Endothelial cell (in vitro differentiated cells): Measurements from ENCODE around the gene DDX55. TPM values are rescaled to one million over a fixed set of nuclear protein-coding genes. Genes with fewer than 3 reads are reported as not detected.
"Not testable (repeated sequence)": the region's sequence is repeated elsewhere in the genome, so short reads cannot be mapped to it uniquely, and the experiment has no call there.

ENCODE experiments used
- DNase-seq: peaks from one replicate; pipeline ENCODE4 v3.0.0; 2021; ENCODE audit warnings: low spot score
- H3K27ac Mint-ChIP-seq: one replicate; pipeline ENCODE4 v1.8.0; 2021; ENCODE audit warnings: mixed read lengths, inconsistent platforms; ENCODE audit not compliant: unreplicated experiment
- H3K27me3 Mint-ChIP-seq: one replicate; pipeline ENCODE4 v1.8.0; 2021; ENCODE audit warnings: mild to moderate bottlenecking, moderate library complexity, mixed read lengths, inconsistent platforms; ENCODE audit not compliant: unreplicated experiment
- H3K36me3 Mint-ChIP-seq: one replicate; pipeline ENCODE4 v1.8.0; 2021; ENCODE audit warnings: mild to moderate bottlenecking, low read depth, mixed read lengths, inconsistent platforms; ENCODE audit not compliant: unreplicated experiment
- H3K4me1 Mint-ChIP-seq: one replicate; pipeline ENCODE4 v1.8.0; 2021; ENCODE audit warnings: mild to moderate bottlenecking, mixed read lengths, inconsistent platforms; ENCODE audit not compliant: unreplicated experiment
- H3K4me3 Mint-ChIP-seq: one replicate; pipeline ENCODE4 v1.8.0; 2021; ENCODE audit warnings: mild to moderate bottlenecking, mixed read lengths, inconsistent platforms; ENCODE audit not compliant: unreplicated experiment
- H3K9me3 Mint-ChIP-seq: one replicate; pipeline ENCODE4 v1.8.0; 2021; ENCODE audit warnings: mixed read lengths, inconsistent platforms; ENCODE audit not compliant: unreplicated experiment
- CTCF ChIP-seq: fragments of 200-600 bp; sonication (generic); IDR thresholded peaks from one replicate; pipeline ENCODE4 v1.5.0; 2021; ENCODE audit warnings: antibody characterized with exemption; ENCODE audit not compliant: unreplicated experiment
- long read RNA-seq: library from polyadenylated mRNA; unstranded; transcript quantifications from one replicate; pipeline ENCODE4 v2.0.0, GENCODE V29; 2020; ENCODE audit not compliant: unreplicated experiment
- total RNA-seq: library from RNA; stranded (reverse); fragmentation: NEBNext Ultra II Directional; extraction: Animal tissue kit (Norgen Biotek cat#: 25700); gene quantifications from one replicate; pipeline ENCODE4 v1.2.1, GENCODE V29; 2021; ENCODE audit not compliant: unreplicated experiment

The DDX55 gene
- 16.8 TPM for total RNA-seq
- long read RNA-seq, partial matches to known transcripts: 7 of 13 reads
- long read RNA-seq, other reads (novel, unspliced or antisense): 6 of 13 reads

GRCh38 chr12:123601602-123602489, at the start of gene DDX55:
Gene DDX55, plus strand, starts transcription at chr12:123602099. Its CDS starts 50 bp downstream, at chr12:123602149.
- peak within 1 kb of the TSS; percentile 90 for H3K27ac Mint-ChIP-seq
- H3K4me1 Mint-ChIP-seq: peaks cover 11% of the 10 kb centered on the region
- H3K4me3 Mint-ChIP-seq: peak within 1 kb of the TSS; percentile 97
- no peak for TF ChIP-seq CTCF
- no peaks in the 10 kb centered on the region for H3K9me3 Mint-ChIP-seq
- peaks cover 11% of the 10 kb centered on the region for H3K27me3 Mint-ChIP-seq
- peaks cover 12% of the 10 kb centered on the region for H3K36me3 Mint-ChIP-seq
- peak; percentile 82 for DNase-seq

- not testable (repeated sequence) for H3K36me3 Mint-ChIP-seq
These were observed 47.8 kb upstream of the DDX55 start for GRCh38 chr12:123554136-123554535.

GRCh38 chr12:123554843-123555242, 47.1 kb upstream of the DDX55 start:
- not testable (repeated sequence) for H3K27ac Mint-ChIP-seq, DNase-seq, H3K4me1 Mint-ChIP-seq, H3K9me3 Mint-ChIP-seq, H3K36me3 Mint-ChIP-seq, H3K4me3 Mint-ChIP-seq, H3K27me3 Mint-ChIP-seq

More at GRCh38 chr12:123554136-123554535, 47.8 kb upstream of the DDX55 start:
- not testable (repeated sequence) for H3K27me3 Mint-ChIP-seq, H3K9me3 Mint-ChIP-seq, DNase-seq, H3K4me3 Mint-ChIP-seq, H3K4me1 Mint-ChIP-seq, H3K27ac Mint-ChIP-seq

GRCh38 chr12:123558487-123558886, 43.4 kb upstream of the DDX55 start:
- DNase-seq, H3K9me3 Mint-ChIP-seq, H3K27ac Mint-ChIP-seq, H3K36me3 Mint-ChIP-seq, H3K27me3 Mint-ChIP-seq, H3K4me1 Mint-ChIP-seq, H3K4me3 Mint-ChIP-seq: not testable (repeated sequence)

- H3K9me3 Mint-ChIP-seq: no peaks in the 10 kb centered on the region
- DNase-seq: no peak
- H3K27me3 Mint-ChIP-seq: peaks cover 4% of the 10 kb centered on the region
- H3K4me3 Mint-ChIP-seq: no peak overlapping the region
- no peaks in the 10 kb centered on the region for H3K36me3 Mint-ChIP-seq
- TF ChIP-seq CTCF: no peak
- H3K27ac Mint-ChIP-seq: no peak overlapping the region
- H3K4me1 Mint-ChIP-seq: no peaks in the 10 kb centered on the region
These were observed 42.4 kb upstream of the DDX55 start for GRCh38 chr12:123559468-123559867.

GRCh38 chr12:123571343-123571813, 30.5 kb upstream of the DDX55 start:
- H3K9me3 Mint-ChIP-seq: no peaks in the 10 kb centered on the region
- H3K27me3 Mint-ChIP-seq: no peaks in the 10 kb centered on the region
- H3K4me3 Mint-ChIP-seq: no peak overlapping the region
- no peaks in the 10 kb centered on the region for H3K36me3 Mint-ChIP-seq
- no peaks in the 10 kb centered on the region for H3K4me1 Mint-ChIP-seq
- no peak for DNase-seq
- H3K27ac Mint-ChIP-seq: no peak overlapping the region
- TF ChIP-seq CTCF: no peak
